HepG2 (cell line): ENCODE results near the gene FGF1. TPM values are rescaled to one million over a fixed set of nuclear protein-coding genes. Genes with fewer than 3 reads are reported as not detected.

Source experiments
- DBP ChIP-seq: sonication (generic); formaldehyde crosslinking; IDR thresholded peaks from 2 replicates; pipeline ENCODE4 v1.4.0; 2020; ENCODE audit warnings: missing genetic modification reagents; ENCODE audit errors: not compliant biosample characterization
- FOXA1 ChIP-seq, 2 experiments: fragments of 450-650 bp in 1 of 2; sonication (generic) in 1 of 2; formaldehyde crosslinking in 1 of 2; IDR thresholded peaks; 2 replicates each; pipeline versions ENCODE4 v1.4.0 to v1.6.1; 2016 to 2020; ENCODE audit warnings: missing genetic modification reagents in 1 of 2
- HCFC1 ChIP-seq: fragments of 150-350 bp; IDR thresholded peaks from 2 replicates; pipeline ENCODE4 v1.6.1; 2014; ENCODE audit warnings: low read depth, low read length
- IKZF5 ChIP-seq: IDR thresholded peaks from 2 replicates; pipeline ENCODE4 v1.6.1; 2018; ENCODE audit warnings: missing genetic modification reagents, mild to moderate bottlenecking, missing compliant biosample characterization
- KDM3A ChIP-seq: IDR thresholded peaks from 2 replicates; pipeline ENCODE4 v1.6.1; 2018; ENCODE audit warnings: low read depth, missing compliant biosample characterization
- KLF16 ChIP-seq, 2 experiments: sonication (generic) in 1 of 2; formaldehyde crosslinking in 1 of 2; IDR thresholded peaks; 2 replicates each; pipeline versions ENCODE4 v1.6.1 to v1.8.0; 2016 to 2023; ENCODE audit warnings: missing genetic modification reagents in 2 of 2, missing compliant biosample characterization in 1 of 2
- MTF1 ChIP-seq: sonication (generic); formaldehyde crosslinking; IDR thresholded peaks from 2 replicates; pipeline ENCODE4 v1.5.0; 2020; ENCODE audit warnings: missing genetic modification reagents
- NR2F6 ChIP-seq, 2 experiments: IDR thresholded peaks; 2 replicates each; pipeline ENCODE4 v1.6.1; 2016; ENCODE audit warnings: antibody characterized with exemption in 1 of 2, mild to moderate bottlenecking in 1 of 2
- PAX8 ChIP-seq: sonication (generic); formaldehyde crosslinking; IDR thresholded peaks from 2 replicates; pipeline ENCODE4 v1.8.0; 2022; ENCODE audit warnings: mild to moderate bottlenecking, missing genetic modification reagents, borderline replicate concordance
- RXRB ChIP-seq: IDR thresholded peaks from 2 replicates; pipeline ENCODE4 v1.6.1; 2016; ENCODE audit warnings: borderline replicate concordance, missing genetic modification reagents, missing compliant biosample characterization
- SOX6 ChIP-seq, 2 experiments: fragments of 450-650 bp in 1 of 2; sonication (generic) in 1 of 2; formaldehyde crosslinking in 1 of 2; IDR thresholded peaks; 2 replicates each; pipeline versions ENCODE4 v1.4.0 to v1.6.1; 2017 to 2020; ENCODE audit warnings: antibody characterized with exemption in 1 of 2, mild to moderate bottlenecking in 1 of 2, missing genetic modification reagents in 1 of 2
- SP1 ChIP-seq, 2 experiments: fragments of 450-650 bp in 1 of 2; sonication (generic) in 1 of 2; formaldehyde crosslinking in 1 of 2; IDR thresholded peaks; 2 replicates each; pipeline versions ENCODE4 v1.4.0 to v1.6.1; 2016 to 2020; ENCODE audit warnings: missing genetic modification reagents in 1 of 2
- TFDP2 ChIP-seq: sonication (generic); formaldehyde crosslinking; IDR thresholded peaks from 2 replicates; pipeline ENCODE4 v1.4.0; 2020; ENCODE audit warnings: missing genetic modification reagents
- THRA ChIP-seq: sonication (generic); formaldehyde crosslinking; IDR thresholded peaks from 2 replicates; pipeline ENCODE4 v1.4.0; 2020; ENCODE audit warnings: missing genetic modification reagents, borderline replicate concordance
- ZBTB14 ChIP-seq: sonication (generic); formaldehyde crosslinking; IDR thresholded peaks from 2 replicates; pipeline ENCODE4 v1.4.0; 2020; ENCODE audit warnings: missing genetic modification reagents
- ZMYM4 ChIP-seq: sonication (generic); formaldehyde crosslinking; IDR thresholded peaks from 2 replicates; pipeline ENCODE4 v1.8.1; 2023; ENCODE audit warnings: mild to moderate bottlenecking, missing genetic modification reagents
- ZNF224 ChIP-seq: sonication (generic); formaldehyde crosslinking; IDR thresholded peaks from 2 replicates; pipeline ENCODE4 v1.5.0; 2020; ENCODE audit warnings: mild to moderate bottlenecking, missing genetic modification reagents
- ZNF331 ChIP-seq: sonication (generic); formaldehyde crosslinking; IDR thresholded peaks from 2 replicates; pipeline ENCODE4 v1.4.0; 2020; ENCODE audit warnings: missing genetic modification reagents
- ZNF335 ChIP-seq: sonication (generic); formaldehyde crosslinking; IDR thresholded peaks from 2 replicates; pipeline ENCODE4 v1.4.0; 2020; ENCODE audit warnings: missing genetic modification reagents
- ZNF703 ChIP-seq: sonication (generic); formaldehyde crosslinking; IDR thresholded peaks from 2 replicates; pipeline ENCODE4 v1.5.1; 2020; ENCODE audit warnings: missing genetic modification reagents, mild to moderate bottlenecking, moderate library complexity, borderline replicate concordance
- ZNF768 ChIP-seq: sonication (generic); formaldehyde crosslinking; IDR thresholded peaks from 2 replicates; pipeline ENCODE4 v1.4.0; 2020; ENCODE audit warnings: missing genetic modification reagents
- ZSCAN20 ChIP-seq: sonication (generic); formaldehyde crosslinking; IDR thresholded peaks from 2 replicates; pipeline ENCODE4 v1.4.0; 2020; ENCODE audit warnings: missing genetic modification reagents, mild to moderate bottlenecking, borderline replicate concordance
- polyA plus RNA-seq, 8 experiments: library from polyadenylated mRNA; depleted of rRNA in 3 of 8; stranded (reverse) in 7 of 8; unstranded in 1 of 8; fragments of >200 nt; fragmentation: Illumina TruSeq in 4 of 8; extraction: Trizol in 4 of 8; gene quantifications; 2 replicates each; pipeline versions ENCODE4 v1.2.1 to v1.2.3, GENCODE V29; 2011 to 2016; ENCODE audit warnings: low read depth in 4 of 8, missing spikeins in 1 of 8, mixed read lengths in 1 of 8; ENCODE audit not compliant: insufficient read depth in 1 of 8
- total RNA-seq, 5 experiments: library from RNA; depleted of rRNA; stranded (reverse); fragments of >200 nt; fragmentation: Illumina TruSeq; extraction: Trizol; gene quantifications; 2 replicates each; pipeline ENCODE4 v1.2.3, GENCODE V29; 2016; ENCODE audit warnings: low read depth in 1 of 5

FGF1 gene
- total and polyA plus RNA-seq, 2 of the 13 experiments (the other 11 are each of a cell fraction or from before 2014, with no cell fraction given) = not detected

GRCh38 chr5:142655339-142656267 is 30.3 kb downstream of the FGF1 start (continued):
- TF ChIP-seq KLF16 (CRISPR knock-in tag; IDR thresholded peaks at IDR 0.05) = 0 out of 4 replicates have a peak, but pooled peaks of 1 of the 2 experiments have one; percentile 49
- peak; percentile 32; the same call in 1 of the 2 replicates for TF ChIP-seq IKZF5
- no peak for TF ChIP-seq FOXA1 (IDR thresholded peaks at IDR 0.05)
- TF ChIP-seq FOXA1 (CRISPR knock-in tag; IDR thresholded peaks at IDR 0.05) = peak; percentile 72
- TF ChIP-seq HCFC1 = no peak
- no peak for TF ChIP-seq DBP (CRISPR knock-in tag)
- peak; percentile 64; the same call in 1 of the 2 replicates for TF ChIP-seq RXRB (CRISPR knock-in tag)
- no peak for TF ChIP-seq ZSCAN20 (CRISPR knock-in tag)
- peak; percentile 59; the same call in 1 of the 2 replicates for TF ChIP-seq ZNF768
- TF ChIP-seq ZNF224 (CRISPR knock-in tag) = no peak
- TF ChIP-seq ZNF703 (CRISPR knock-in tag) = no peak
- 0 out of 2 replicates have a peak, but pooled peaks have one; percentile 58 for TF ChIP-seq KDM3A (CRISPR knock-in tag)
- TF ChIP-seq NR2F6 (IDR thresholded peaks at IDR 0.05) = no peak
- TF ChIP-seq NR2F6 (CRISPR knock-in tag; IDR thresholded peaks at IDR 0.05) = 0 out of 2 replicates have a peak, but pooled peaks have one; percentile 14
- no peak for TF ChIP-seq SP1 (IDR thresholded peaks at IDR 0.05)
- 0 out of 2 replicates have a peak, but pooled peaks have one; percentile 43 for TF ChIP-seq SP1 (CRISPR knock-in tag; IDR thresholded peaks at IDR 0.05)
- no peak for TF ChIP-seq ZMYM4 (CRISPR knock-in tag)
- 0 out of 2 replicates have a peak, but pooled peaks have one; percentile 51 for TF ChIP-seq ZNF331 (CRISPR knock-in tag)
- no peak for TF ChIP-seq ZNF335
- TF ChIP-seq MTF1 (CRISPR knock-in tag) = no peak
- no peak for TF ChIP-seq ZBTB14 (CRISPR knock-in tag)
- 0 out of 2 replicates have a peak, but pooled peaks have one; percentile 42 for TF ChIP-seq TFDP2
- TF ChIP-seq SOX6 (IDR thresholded peaks at IDR 0.05) = no peak
- TF ChIP-seq SOX6 (CRISPR knock-in tag; IDR thresholded peaks at IDR 0.05) = peak; percentile 21; the same call in 1 of the 2 replicates
- TF ChIP-seq PAX8 = no peak
- TF ChIP-seq THRA = peak; percentile 11; the same call in 1 of the 2 replicates
